NK-92 (cell line): Measurements from ENCODE around the gene CGGBP1.

Experiments
- DNase-seq: peaks from one replicate; lab custom pipeline; 2025; ENCODE audit not compliant: unreplicated experiment; lab: John Stamatoyannopoulos, UW

The CGGBP1 gene

GRCh38 chr3:88058581-88059379 lies at the start of gene CGGBP1, which contains the start of gene ZNF654:
Gene CGGBP1, minus strand, starts transcription at chr3:88059005. Its CDS starts 3,029 bp downstream, at chr3:88055976.
Gene ZNF654, plus strand, starts transcription at chr3:88059255. Its CDS starts 65 bp downstream, at chr3:88059320.
- DNase-seq = peak; percentile 89

DNA sequence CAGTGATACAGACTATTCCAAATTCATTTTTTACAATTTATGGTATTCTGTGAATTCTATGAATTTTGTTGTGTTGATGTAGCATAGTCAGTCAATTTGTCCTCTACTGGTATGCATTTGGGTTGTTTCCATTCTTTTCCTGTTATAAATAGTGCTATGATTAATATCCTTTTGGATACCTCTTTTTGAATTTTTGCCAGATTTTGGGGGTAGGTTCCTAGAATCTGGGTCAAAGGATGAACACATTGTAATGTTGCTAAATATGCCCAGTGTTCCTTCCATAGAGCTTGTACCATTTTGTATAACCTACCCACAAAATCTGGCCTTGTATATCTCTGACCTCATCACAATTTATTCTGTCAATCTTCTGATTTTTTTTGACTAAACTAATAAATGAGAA lies 46.5 kb upstream of the CGGBP1 start:
- no peak for DNase-seq

DNA sequence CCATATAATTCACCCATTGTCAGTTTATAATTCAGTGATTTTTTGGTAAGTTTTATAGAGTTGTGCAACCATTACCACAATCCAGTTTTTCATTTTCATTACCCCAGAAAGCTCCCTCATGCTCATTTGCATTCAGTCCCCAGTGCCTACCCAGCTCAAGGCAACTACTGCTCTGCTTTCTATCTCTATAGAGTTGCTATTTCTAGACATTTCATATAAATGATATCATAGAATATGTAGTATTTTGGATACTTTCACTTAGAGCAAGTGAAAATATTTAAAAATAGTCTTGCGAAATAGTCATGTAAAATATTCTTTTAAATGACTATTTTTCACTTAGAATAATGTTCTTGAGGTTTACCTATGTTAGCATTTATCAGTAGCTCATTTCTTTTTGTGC lies 42.3 kb upstream of the CGGBP1 start:
- DNase-seq = no peak

DNA sequence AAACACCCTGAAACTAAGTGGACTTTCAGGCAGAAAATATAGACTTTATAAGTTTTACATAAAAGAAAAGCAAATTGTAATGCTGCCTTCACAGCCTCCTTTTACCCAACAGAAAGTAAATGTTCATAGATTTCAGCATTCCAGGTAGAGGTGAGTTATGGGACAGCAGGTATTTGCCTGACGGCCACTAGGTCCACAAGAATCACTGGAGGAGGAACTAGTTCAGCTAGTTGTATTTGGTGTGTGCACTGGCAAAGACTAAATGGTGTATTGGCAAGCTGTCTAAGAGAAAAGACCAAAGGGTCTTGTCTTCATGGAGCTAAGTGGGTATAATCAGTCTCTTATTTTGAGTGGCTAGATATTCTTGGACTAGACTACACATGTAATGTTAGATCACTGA lies 34.5 kb upstream of the CGGBP1 start:
- no peak for DNase-seq

DNA sequence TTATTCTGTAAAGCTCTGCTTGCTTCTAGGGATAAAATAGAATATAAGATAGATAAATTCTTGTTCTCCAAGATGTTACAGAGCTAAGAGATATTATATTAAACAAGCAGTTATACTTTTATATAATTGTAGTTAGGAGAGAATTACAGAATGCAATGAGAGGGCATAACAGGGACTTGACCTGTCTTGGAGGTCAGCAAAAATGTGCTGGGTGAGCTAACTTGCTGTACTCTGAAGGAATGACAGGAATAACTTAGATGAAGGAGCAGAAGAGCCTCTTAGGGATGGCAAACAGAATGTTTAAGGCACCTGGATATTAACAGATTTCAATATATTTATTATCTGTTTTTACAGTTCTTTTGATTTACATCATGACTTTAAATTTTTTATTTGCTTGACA lies 33.5 kb upstream of the CGGBP1 start:
- DNase-seq = no peak

DNA sequence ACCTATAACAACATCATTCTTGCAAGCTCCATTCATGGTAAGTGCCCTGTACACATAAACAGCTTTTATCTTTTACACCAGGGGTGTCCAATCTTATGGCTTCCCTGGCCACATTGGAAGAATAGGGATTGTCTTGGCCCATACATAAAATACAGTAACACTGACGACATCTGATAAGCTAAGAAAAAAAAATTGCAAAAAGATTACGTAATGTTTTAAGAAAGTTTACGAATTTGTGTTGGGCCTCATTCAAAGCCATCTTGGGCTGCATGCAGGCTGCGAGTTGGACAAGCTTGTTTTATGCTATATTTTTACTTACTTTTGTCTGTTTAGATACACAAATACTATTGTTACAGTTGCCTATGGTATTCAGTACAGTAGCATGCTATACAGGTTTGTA lies 31.9 kb upstream of the CGGBP1 start:
- DNase-seq = no peak

DNA sequence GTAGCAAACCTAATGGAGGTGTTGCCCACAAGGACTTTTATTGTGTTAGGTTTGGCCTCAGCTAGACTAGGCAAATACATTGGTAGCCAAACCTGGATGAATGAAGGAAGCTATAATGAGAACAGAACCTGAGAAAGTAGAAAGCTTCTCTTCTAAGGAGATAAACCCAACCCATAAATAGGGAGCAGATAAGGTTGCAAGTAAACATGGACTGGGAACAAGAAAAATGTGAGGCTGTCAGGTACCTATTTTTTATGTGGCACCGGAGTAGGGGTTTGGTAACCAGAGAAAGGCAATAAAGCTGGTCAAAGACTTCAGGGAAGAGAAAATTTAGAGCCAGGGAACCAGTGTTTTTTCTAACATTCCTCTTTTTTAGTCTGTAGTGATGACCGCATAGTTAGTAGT lies 25.3 kb upstream of the CGGBP1 start:
- DNase-seq = no peak

DNA sequence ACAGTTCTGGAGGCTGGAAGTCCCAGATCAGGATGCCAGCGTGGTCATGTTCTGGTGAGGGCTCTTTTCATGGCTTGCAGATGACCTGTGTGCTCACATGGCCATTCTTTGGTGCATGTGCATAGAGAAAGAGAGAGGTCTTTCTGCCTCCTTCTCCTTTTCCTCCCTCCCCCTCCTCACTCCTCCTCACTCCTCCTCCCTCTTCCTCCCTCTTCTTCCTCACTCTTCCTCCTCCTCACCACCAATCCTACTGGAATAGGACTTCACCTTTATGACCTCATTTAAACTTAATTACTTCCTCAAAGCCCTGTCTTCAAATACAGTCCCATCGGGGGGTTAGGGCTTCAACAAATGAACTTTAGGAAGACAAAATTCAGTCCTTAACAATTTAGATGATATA lies 24.0 kb upstream of the CGGBP1 start:
- no peak for DNase-seq

DNA sequence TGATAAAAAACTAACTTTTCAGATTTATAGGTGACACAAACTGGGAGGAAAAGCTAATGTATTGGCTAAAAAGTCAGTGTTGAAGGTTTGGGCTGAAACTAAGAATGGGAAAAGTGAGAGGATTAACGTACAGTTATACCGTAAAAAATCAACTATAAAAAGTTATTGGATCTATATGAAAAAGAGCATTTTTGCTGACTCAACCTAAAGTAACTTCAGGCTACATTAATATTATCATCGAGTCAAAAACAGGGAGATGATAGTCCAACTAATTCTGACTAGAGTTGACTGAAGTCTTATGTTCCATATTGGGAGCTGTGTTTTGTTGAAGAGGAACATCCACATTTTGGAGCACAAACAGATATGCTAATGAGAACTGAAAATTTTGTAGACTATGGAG lies 20.1 kb upstream of the CGGBP1 start:
- no peak for DNase-seq

DNA sequence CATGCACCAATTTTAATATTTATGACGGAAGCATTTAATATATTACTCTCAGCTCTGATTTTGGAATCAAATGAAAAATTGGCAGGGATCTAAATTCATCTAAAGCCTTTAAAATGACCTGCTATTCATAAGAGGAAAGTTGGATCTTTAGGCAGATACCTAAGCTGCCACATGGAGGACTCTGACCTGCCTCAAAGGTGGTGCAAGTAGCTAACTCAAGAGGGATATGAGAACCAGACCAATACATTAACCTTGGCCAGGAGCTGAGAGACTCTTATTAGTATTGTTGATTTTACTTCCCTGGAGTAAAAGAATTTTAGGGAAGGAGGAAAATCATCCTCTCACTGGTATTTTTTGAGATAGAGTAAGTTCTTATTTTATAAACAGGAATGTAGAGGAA lies 17.9 kb upstream of the CGGBP1 start:
- DNase-seq = no peak

GRCh38 chr3:88075497-88075896 lies 16.7 kb upstream of the CGGBP1 start:
- no peak for DNase-seq

- DNase-seq = no peak
Measured at GRCh38 chr3:88075072-88075471, 16.3 kb upstream of the CGGBP1 start.

DNA sequence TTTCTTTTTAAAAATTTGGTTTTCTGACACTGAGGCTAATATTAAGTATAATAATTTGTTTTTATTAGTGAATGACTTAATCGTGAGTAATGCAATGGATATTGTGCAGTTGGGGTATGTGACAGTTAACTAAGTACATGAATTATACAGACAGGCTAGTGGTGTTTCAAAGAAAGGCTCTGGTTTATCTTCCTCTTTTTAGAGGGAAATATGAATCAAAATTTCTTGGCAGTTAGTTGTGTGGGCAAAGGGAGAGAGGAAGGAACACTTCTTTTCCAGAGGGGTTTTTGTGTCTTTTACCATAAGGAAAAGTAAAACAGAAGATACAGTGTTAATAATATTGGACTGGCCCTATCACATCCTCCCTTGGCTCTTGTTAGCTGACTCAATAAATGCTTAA lies 2.9 kb upstream of the CGGBP1 start:
- no peak for DNase-seq

- DNase-seq = no peak
Measured at GRCh38 chr3:88059380-88060170, 770 bp upstream of the CGGBP1 start.

DNA sequence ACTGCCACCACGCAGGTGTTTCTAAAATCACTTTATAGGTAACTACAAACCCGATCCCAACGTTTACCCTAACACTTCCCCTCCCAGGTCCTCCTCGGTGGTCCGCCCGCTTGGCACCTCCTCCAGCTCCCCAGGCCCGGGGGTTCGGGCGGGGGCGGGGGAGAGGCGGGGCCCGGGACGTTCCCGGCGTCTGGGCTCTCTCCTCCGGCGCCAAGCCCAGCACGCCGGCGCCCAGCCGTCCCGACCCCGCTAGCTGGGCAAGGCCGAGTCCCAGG lies 562 bp downstream of the CGGBP1 start:
- DNase-seq = no peak

DNA sequence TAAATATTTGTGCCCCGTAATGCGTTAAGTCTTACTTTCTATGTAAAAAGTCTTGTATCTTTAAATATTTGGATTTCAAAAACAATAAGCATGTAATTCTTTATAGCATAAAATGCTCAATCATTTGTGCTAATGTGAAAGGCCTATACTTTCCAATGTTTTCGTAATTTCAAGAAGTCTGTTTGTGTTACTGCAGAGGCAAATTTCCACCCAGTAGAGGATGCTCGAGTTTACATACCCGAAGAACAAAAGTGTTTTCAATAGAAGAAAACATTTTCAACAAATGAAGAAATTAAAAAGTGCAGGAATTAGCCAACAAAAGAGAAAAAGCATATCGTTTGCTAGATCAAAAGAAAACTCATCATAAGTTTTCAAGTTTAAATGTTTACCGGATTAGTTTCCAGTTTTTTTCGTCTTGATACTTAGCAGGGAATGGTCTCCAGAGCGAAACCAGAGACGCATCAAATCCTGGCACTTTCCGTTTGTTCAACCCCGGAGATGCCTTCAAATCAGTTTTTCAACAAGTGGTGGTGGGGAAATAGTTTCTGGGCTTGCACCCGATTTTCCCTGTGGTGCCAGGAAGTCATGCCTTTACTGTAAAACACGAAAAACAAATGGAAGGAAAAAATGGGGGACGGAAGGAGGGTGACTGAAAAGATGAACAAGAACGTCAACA lies 1.0 kb downstream of the CGGBP1 start:
- no peak for DNase-seq

DNA sequence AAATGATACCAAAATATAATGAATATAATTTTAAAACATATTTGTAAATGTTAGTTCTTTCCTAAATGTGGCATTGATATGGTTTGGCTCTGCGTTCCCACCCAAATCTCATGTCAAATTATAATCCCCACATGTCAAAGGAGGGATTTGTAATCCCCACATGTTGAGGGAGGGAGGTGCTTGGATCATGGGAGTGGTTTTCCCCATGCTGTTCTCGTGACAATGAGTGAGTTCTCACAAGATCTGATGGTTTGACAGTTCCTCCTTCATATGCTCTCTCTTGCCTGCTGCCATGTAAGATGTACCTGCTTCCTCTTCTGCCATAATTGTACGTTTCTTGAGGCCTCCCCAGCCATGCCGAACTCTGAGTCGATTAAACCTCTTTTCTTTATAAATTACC lies 12.0 kb downstream of the CGGBP1 start:
- no peak for DNase-seq

- no peak for DNase-seq
Measured at GRCh38 chr3:88044411-88044810, 14.4 kb downstream of the CGGBP1 start.

- no peak for DNase-seq
Measured at GRCh38 chr3:88041005-88041404, 17.8 kb downstream of the CGGBP1 start.

DNA sequence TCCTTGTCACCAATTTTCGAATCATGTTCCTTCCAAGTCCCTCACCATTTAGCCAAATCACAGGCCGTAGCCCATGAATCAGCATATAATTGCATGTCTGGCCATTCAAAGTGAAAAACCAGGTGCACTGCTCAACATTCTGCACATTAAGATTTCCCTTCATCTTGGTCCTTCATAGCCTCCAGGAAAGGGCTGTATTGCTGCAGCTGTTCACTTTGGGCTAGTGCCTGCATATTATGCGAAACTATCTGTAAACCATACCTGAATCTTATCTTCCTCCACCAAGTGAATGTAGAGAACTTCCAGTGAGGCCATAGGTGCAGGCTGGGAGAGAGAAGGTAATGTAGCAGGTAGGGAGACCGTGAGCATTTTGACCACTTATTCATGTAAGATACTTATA lies 18.3 kb downstream of the CGGBP1 start:
- no peak for DNase-seq

- DNase-seq = no peak
Measured at GRCh38 chr3:88038566-88038965, 20.2 kb downstream of the CGGBP1 start.

DNA sequence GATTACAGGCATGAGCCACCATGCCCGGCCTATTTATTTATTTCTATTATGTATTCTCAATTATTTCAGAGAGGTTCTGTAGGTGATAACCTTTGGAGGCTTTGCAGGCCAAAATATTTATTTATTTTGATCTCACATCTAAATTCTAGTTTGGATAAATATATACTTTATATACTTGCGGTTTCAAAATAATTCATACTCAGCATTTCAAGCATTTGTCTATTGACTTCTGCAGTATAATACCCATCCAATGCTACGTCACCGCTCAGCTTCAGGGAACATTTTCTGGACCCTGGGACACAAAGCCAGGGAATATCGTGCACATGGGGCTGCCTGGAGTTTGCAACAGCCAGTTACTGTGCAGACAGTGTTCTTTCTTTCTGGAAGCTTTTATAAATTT lies 22.6 kb downstream of the CGGBP1 start:
- DNase-seq = no peak
